Kidney epithelial cell (primary cell): ENCODE data around the gene AGPS. TPM values are rescaled to one million over a fixed set of nuclear protein-coding genes. Genes with fewer than 3 reads are reported as not detected.
A peak's percentile ranks its signal among the peaks of the same experiment; 100 is the strongest.
"Not testable (repeated sequence)": the region's sequence is repeated elsewhere in the genome, so short reads cannot be mapped to it uniquely, and the experiment has no call there.

ENCODE experiments used
- DNase-seq: peaks from one replicate; pipeline ENCODE4 v3.0.0-alpha.2; 2010; ENCODE audit warnings: low read depth
- H3K27me3 ChIP-seq: 2 replicates; pipeline ENCODE4 v1.6.0; 2011; ENCODE audit warnings: low read length; ENCODE audit not compliant: control insufficient read depth, insufficient read depth
- H3K36me3 ChIP-seq: 2 replicates; pipeline ENCODE4 v1.5.1; 2011; ENCODE audit warnings: low read length; ENCODE audit not compliant: control insufficient read depth, insufficient read depth
- H3K4me3 ChIP-seq: 2 replicates; pipeline ENCODE4 v1.5.1; 2011; ENCODE audit warnings: low read depth, mild to moderate bottlenecking, control low read depth, low read length
- total RNA-seq: library from RNA; depleted of rRNA; stranded (reverse); fragments of >200 nt; gene quantifications from 2 replicates; pipeline ENCODE4 v1.2.3, GENCODE V29; 2015
- TF ChIP-seq, protein P1 (sequence below): IDR thresholded peaks from 2 replicates; pipeline ENCODE4 v1.5.1; 2011; ENCODE audit warnings: mild to moderate bottlenecking, moderate library complexity, low read length, control low read depth, inconsistent platforms; ENCODE audit not compliant: insufficient read depth, poor library complexity, severe bottlenecking

Gene AGPS
- total RNA-seq, 1 donor from 2014 or later: 26.1 TPM

DNA sequence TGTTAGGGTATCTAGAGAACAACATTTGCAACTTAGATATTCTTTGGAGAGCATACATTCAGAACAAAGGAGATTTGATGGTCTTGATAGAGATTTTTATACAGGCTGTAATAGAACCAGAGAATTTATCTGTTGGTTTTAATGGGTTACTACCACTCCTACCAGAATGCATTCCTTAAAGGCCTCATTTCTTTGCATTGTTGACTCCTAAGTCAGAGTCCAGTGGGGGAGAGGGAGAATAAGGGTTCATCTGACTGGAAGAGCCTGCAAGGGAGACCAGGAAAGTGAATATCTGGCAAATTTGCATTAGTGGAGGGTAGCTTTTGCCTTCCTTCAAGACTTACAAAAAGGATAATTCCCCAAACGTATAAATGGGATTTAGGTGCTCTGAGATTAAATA, 29.7 kb downstream of the AGPS start:
- TF ChIP-seq, protein P1, sequence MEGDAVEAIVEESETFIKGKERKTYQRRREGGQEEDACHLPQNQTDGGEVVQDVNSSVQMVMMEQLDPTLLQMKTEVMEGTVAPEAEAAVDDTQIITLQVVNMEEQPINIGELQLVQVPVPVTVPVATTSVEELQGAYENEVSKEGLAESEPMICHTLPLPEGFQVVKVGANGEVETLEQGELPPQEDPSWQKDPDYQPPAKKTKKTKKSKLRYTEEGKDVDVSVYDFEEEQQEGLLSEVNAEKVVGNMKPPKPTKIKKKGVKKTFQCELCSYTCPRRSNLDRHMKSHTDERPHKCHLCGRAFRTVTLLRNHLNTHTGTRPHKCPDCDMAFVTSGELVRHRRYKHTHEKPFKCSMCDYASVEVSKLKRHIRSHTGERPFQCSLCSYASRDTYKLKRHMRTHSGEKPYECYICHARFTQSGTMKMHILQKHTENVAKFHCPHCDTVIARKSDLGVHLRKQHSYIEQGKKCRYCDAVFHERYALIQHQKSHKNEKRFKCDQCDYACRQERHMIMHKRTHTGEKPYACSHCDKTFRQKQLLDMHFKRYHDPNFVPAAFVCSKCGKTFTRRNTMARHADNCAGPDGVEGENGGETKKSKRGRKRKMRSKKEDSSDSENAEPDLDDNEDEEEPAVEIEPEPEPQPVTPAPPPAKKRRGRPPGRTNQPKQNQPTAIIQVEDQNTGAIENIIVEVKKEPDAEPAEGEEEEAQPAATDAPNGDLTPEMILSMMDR: no peak
- H3K4me3 ChIP-seq: no peak overlapping the region
- no peak for DNase-seq
- H3K27me3 ChIP-seq: no peaks in the 10 kb centered on the region
- no peaks in the 10 kb centered on the region for H3K36me3 ChIP-seq

DNA sequence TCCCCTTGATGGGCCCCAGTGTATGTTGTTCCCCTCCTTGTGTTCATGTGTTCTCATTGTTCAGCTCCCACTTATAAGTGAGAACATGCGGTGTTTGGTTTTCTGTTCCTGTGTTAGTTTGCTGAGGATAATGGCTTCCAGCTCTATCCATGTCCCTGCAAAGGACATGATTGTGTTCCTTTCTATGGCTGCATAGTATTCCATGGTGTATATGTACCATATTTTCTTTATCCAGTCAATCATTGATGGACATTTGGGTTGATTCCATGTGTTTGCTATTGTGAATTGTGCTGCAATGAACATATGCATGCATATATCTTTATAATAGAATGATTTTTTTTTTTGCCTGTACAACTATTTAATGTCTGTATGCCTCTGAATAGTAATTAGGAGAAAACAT, 31.5 kb downstream of the AGPS start:
- H3K27me3 ChIP-seq, H3K4me3 ChIP-seq, H3K36me3 ChIP-seq, DNase-seq: not testable (repeated sequence)

DNA sequence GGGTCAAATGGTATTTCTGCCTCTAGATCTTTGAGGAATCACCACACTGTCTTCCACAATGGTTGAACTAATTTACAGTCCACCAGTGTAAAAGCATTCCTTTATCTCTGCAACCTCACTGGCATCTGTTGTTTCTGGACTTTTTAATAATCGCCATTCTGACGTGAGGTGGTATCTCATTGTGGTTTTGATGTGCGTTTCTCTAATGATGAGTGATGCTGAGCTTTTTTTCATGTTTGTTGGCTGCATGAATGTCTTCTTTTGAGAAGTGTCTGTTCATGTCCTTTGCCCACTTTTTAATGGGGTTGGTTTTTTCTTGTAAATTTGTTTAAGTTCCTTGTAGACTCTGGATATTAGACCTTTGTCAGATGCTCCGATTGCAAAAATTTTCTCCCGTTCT, 32.0 kb downstream of the AGPS start:
- not testable (repeated sequence) for DNase-seq, H3K36me3 ChIP-seq, H3K4me3 ChIP-seq, H3K27me3 ChIP-seq

DNA sequence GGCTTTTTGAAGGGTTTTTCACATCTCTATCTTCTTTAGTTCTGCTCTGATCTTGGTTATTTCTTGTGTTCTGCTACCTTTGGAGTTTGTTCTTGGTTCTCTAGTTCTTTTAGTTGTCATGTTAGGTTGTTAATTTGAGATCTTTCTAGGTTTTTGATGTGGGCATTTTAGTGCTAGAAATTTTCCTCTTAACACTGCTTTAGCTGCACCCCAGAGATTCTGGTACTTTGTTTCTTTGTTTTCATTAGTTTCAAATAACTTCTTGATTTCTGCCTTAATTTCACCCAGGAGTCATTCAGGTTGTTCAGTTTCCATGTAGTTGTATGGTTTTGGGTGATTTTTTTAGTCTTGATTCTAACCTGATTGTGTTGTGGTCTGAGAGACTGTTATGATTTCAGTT, 34.7 kb downstream of the AGPS start:
- DNase-seq: no peak
- TF ChIP-seq, protein P1: no peak
- Histone ChIP-seq H3K36me3 (no peaks in the 10 kb centered on the region), H3K27me3 (no peaks in the 10 kb centered on the region), H3K4me3 (no peak overlapping the region)

DNA sequence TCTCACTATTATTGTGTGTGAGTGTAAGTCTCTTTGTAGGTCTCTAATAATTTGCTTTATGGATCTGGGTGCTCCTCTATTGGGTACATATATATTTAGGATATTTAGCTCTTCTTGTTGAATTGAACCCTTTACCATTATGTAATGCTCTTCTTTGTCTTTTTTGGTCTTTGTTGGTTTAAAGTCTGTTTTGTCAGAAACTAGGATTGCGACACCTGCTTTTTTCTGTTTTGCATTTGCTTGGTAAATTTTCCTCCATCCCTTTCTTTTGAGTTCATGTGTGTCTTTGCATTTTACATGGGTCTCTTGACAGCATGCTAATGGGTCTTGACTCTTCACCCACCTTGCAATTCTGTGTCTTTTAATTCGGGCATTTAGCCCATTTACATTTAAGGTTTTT, 35.4 kb downstream of the AGPS start:
- not testable (repeated sequence) for DNase-seq, H3K36me3 ChIP-seq, H3K27me3 ChIP-seq, H3K4me3 ChIP-seq

DNA sequence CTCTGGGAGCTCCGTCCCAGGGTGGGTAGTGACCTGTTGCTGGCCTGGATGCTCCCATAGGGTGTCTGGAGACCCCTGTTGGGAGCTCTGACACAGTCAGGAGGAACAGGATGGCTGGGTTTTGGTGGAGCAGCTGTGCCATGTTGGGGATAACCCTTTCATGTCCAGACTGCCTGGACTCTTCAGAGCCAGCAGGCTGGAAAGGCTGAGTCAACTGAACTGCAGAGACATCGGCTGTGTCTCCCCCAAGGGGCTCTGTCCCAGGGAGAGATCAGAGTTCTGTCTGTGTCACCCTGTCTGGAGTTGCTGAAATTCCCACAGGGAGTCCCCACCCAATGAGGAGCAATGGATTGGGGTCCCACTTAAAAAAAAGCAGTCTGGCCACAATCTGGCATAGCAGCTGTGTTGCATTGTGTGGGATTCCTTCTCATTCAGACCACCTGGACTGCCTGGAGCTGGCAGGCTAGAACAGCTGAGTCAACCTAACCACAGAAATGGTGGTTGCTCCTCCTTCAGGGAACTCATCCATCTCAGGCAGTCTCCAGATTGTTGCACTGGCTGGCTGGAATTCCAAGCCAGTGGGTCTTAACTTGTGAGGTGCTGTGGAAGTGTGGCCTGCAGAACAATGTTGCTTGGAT, 37.2 kb downstream of the AGPS start:
- TF ChIP-seq, protein P1: no peak
- H3K4me3 ChIP-seq: no peak overlapping the region
- DNase-seq: peak; percentile 93
- no peaks in the 10 kb centered on the region for H3K27me3 ChIP-seq
- H3K36me3 ChIP-seq: no peaks in the 10 kb centered on the region

DNA sequence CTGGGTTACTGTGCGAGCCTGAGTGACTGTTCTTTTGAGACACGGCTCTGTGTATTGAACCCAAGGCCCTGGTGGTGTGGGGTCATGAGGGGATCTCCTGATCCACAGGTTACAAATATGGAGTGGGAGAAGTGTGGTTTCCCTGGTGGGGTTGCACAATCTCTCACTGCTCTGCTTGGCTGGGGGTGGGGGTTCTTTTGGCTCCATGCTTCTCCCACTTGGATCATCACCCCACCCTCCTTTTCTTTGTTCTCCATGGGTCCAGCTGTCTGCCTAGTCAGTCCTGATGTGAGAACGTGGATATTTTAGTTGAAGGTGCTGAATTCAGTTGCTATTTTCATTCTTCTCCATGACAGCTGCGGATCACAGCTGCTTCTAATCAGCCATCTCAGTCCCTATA, 37.8 kb downstream of the AGPS start:
- TF ChIP-seq, protein P1: no peak
- Histone ChIP-seq H3K27me3 (no peaks in the 10 kb centered on the region), H3K36me3 (no peaks in the 10 kb centered on the region), H3K4me3 (no peak overlapping the region)
- DNase-seq: no peak

DNA sequence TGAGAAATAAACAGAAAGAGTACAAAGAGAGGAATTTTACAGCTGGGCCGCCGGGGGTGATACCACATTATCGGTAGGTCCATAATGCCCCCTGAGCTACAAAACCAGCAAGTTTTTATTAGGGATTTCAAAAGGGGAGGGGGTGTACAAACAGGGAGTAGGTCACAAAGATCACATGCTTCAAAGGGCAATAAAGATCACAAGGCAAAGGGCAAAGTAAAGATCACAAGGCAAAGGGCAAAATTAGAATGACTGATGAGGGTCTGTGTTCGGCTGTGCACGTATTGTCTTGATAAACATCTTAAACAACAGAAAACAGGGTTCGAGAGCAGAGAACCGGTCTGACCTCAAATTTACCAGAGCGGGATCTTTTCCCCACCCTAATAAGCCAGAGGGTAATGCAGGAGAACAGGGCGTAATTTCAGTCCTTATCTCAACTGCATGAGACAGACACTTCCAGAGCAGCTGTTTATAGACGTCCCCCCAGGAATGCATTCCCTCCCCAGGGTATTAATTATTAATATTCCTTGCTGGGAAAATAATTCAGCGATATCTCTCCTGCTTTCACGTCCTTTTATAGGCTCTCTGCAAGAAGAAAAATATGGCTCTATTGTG, 38.6 kb downstream of the AGPS start:
- H3K27me3 ChIP-seq, H3K36me3 ChIP-seq, H3K4me3 ChIP-seq, DNase-seq: not testable (repeated sequence)
